Stimulated activated CD8-positive, alpha-beta memory T cell treated with anti-CD3 and anti-CD28 coated beads, Interleukin-7, amount 100 ng/mL, for 4 hours (primary cell): ENCODE results near the gene IL7R.

ENCODE experiments used
- DNase-seq, 2 donors: peaks; one replicate each; pipeline ENCODE4 v3.0.0-alpha.2; 2020; ENCODE audit warnings: low read depth in 2 of 2

The IL7R gene

DNA sequence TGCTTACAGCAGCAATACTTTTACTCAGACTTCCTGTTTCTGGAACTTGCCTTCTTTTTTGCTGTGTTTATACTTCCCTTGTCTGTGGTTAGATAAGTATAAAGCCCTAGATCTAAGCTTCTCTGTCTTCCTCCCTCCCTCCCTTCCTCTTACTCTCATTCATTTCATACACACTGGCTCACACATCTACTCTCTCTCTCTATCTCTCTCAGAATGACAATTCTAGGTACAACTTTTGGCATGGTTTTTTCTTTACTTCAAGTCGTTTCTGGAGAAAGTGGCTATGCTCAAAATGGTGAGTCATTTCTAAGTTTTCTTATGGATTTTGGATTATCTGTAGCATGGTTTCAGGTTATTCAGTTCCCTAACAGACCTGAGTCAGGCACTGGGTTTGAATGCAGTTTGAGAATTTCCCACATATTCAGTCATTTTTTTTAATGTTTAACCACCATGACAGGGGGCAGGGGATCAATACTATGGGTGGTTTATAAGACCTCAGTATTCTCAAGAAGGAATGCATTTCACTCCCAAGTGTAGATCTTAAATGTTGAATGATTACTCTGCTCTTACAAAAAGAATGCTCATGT, at the start of gene IL7R:
TSS of gene IL7R (plus strand) at position 127 of the 587 bp plus-strand sequence. CDS start at position 214, 87 bp downstream.
- DNase-seq: no peak

DNA sequence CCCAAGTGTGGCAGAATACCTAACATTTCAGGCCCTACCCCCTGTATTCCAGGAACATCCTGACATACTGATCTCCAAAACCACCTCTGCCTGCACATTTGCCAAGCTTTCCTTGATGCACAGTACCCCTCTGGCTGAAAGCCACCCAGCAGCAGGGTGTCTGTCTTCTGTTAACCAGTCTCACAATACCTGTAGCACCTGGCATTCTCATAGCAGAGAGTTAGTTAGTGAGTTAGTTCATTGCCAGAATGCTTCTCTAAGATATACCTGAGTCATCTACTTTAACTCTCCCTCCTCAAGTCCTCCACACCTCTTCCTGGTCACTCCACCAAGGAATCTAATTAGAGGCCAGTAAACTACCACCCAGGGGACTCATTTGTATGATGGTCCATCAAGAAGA, 46.1 kb upstream of the IL7R start:
- DNase-seq: no peak

DNA sequence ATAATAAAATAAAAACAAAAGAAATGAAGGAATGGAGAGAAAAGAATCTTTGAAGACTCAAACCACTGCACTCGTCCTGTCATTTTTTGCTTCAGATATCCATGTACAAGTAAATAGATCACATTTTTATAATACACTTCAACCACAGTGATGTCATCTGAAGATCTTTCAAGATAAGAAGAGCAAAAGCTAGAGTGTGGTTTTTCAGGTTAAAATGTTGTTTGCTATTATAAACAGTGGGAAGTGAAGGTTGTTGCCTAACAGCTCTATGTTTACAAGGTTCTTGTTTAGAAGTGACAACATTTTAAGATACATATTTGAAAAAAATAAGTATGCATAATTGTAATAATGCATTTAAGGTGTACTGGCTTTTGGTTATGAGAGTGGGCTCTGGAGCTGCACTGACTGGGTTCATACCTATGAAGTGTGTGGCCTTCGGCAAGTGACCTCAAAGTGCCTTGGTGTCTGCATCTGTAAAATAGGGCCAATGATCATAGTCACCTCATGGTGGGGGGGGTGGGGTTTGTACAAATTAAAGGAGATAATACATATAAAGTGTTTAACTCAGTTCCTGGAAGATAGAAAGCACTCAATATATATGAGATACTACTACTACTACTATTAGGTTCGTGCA, 45.5 kb upstream of the IL7R start:
- DNase-seq: no peak

DNA sequence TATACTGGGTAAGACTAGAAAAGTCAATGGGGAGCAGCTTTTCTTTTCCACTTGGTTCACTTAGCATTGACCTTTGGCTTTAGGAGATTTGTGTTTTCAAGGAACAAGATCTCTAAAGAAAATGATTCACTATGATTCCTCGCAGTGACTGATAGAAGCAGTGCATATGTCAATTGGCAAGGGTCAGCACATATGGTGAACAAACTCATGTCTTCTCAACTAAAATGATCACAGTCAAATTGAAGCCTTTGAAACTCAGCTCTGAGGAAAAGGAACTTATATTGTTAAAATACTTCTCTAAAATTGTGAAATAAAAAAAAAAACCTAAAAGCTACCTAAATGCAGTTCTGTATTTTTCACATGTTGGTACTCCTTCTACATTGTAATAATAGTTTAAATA, 43.2 kb upstream of the IL7R start:
- no peak for DNase-seq

- DNase-seq: no peak
Measured at GRCh38 chr5:35815089-35815936, 41.4 kb upstream of the IL7R start.

DNA sequence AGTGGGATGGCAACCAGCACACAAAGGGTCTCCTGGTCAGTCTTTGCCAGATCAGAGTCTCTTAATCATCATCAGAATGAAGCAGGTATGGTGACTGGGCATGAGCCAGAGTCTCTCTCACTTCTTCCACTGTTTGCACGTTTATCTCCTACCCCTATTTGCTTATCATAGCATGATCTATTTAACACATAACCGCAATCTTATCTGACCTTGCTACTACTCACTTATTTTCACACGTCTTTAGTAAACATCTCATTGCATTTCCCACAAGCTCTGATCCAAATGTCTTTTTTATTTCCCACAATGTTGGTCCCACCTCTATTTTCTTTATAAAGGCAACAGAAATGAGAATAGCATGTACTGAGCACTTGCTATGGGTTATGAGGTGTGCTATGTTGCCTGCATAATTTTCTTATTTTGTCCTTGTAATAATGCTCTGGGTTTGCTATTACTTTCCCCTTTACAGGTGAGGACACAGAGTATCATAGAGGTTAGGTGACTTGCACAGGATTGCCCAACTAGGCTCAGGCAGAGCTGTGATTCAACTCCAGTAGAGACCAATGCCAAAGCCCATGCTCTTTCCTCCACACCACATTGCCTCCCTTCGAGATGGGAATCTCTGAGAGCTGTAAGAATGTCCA, 39.7 kb upstream of the IL7R start:
- DNase-seq: no peak

- no peak for DNase-seq
Measured at GRCh38 chr5:35819026-35819425, 37.7 kb upstream of the IL7R start.

GRCh38 chr5:35819668-35820067, 37.0 kb upstream of the IL7R start:
- DNase-seq: no peak

DNA sequence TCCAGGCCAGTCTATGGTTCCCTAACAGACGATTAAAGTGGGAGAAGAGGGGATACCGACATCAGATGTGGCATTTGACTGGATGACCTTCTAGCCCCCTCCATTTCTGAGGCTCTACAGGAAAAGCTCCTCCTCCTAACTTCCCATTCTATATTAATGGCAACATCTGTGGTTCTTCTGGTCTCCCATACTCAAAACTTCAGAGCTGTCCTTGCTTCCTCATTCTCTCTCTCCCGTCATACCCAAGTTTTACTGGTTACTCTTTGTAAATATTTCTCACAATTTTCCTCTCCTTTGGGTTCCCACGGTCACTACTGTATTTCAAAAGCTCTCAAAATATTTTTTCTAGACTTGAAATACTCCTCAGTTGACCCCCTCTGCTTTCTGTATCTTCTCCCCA, 36.0 kb upstream of the IL7R start:
- no peak for DNase-seq

DNA sequence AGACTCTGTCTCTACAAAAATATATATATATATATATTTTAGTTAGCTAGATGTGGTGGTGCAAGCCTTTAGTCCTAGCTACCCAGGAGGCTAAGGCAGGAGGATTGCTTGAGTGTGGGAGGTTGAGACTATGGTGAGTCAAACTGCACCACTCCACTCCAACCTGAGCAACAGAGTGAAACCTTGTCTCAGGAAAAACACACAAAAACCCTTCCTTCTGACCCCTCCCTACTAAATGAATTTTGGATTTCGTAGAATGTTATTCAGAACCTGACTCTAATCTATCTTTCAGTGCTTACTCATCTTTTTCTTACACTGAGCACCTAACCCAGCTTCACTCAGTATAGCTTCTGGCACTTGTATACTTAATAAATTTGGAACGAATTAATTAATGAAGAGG, 35.2 kb upstream of the IL7R start:
- no peak for DNase-seq

- DNase-seq: no peak
Measured at GRCh38 chr5:35822511-35822910, 34.2 kb upstream of the IL7R start.

- no peak for DNase-seq
Measured at GRCh38 chr5:35823347-35824098, 33.2 kb upstream of the IL7R start.

DNA sequence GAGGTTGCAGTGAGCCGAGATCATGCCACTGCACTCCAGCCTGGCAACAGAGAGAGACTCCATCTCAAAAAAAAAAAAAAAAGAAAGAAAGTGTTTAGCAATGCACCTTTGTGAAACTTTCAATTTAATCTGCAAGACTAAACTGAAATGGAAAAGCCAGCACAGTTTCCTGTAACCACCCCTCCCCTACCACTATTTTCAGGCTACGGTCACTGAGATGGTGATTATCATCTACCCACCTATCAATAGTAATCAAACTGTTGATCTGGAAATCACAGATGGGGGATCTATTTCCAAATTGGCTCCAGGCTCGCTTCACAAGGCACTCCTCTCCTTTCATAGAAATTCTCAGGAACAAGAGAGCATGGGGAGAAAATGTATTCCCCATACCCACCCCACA, 30.6 kb upstream of the IL7R start:
- DNase-seq: no peak

- DNase-seq: no peak
Measured at GRCh38 chr5:35826554-35826953, 30.1 kb upstream of the IL7R start.

DNA sequence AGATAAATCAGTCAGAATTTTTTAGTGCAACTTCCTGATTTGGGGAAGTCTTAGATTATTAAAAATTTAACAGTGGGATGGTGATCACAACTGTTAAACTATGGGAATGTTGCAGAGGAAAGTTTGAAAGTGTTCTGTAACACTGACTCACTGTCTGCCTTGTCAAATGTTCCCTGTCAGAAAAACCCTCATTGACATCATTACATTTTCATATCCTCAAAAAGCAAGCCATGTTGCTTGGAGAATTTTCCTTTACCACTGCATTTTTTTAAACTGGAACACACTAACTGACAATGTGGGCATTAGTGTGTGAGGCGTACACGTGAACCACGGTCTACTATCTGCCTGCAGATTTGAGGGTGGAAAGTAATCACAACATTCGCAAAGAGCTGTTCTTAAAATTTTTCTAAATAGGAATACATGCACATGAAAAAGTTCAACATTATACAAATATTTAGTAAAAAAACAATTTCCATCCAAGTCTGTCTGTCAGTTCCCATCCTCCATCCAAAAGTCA, 28.6 kb upstream of the IL7R start:
- DNase-seq: no peak

DNA sequence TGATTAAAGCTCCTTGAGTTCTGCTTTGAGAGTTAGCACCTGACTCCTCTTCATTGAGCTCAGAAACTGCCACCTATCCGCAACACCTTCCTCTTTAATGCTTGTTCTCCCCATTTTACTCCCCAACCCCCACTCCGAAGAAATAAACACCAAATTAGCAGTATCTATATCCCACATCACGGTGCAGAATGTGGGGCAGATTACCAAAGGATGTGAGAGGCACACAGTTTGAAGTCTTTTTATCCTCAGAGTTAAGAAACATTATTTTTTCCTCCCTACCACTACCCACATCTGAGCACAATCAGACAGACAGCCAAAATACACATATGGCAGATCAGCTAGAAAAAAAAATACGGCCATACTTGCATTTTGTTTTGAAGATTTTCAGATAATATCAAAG, 26.1 kb upstream of the IL7R start:
- DNase-seq: no peak

DNA sequence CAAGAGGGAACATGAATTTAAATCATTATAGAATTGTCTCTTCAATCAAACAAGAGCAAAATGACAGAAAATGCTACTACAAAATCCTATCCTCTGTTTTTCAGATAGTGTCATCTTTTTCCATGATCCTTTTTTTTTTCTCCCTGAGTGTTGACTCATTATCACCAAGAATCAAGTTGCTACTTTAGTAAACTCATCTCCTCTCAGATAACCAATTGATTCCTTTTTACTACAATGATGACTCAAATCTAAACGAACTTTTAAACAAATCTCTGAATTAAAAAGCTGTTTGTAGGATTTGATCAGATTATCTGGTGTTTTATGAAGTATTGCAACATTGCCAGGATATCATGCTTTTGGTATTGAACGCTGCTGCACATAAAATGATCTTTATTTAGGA, 23.9 kb upstream of the IL7R start:
- DNase-seq: no peak

DNA sequence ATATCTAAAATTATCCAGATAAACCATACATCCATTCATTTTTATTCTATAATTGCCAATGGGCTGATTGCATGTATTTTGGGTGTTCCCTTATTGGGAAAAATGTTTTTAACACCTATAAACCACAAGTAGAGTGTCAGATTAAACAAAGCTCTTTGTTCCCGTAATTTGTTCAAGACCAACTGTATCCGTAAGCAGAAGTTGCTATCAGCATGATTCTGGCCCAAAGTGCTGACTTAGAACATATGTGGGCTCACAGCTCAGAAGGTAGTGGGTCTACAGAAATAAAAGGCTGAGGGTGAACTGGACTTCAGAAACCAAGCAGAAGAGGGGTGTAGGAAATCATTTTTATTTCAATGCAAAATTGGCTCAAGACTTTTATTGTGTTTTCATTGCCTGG, 23.5 kb upstream of the IL7R start:
- no peak for DNase-seq

GRCh38 chr5:35835796-35836742, 20.6 kb upstream of the IL7R start:
- DNase-seq: no peak

DNA sequence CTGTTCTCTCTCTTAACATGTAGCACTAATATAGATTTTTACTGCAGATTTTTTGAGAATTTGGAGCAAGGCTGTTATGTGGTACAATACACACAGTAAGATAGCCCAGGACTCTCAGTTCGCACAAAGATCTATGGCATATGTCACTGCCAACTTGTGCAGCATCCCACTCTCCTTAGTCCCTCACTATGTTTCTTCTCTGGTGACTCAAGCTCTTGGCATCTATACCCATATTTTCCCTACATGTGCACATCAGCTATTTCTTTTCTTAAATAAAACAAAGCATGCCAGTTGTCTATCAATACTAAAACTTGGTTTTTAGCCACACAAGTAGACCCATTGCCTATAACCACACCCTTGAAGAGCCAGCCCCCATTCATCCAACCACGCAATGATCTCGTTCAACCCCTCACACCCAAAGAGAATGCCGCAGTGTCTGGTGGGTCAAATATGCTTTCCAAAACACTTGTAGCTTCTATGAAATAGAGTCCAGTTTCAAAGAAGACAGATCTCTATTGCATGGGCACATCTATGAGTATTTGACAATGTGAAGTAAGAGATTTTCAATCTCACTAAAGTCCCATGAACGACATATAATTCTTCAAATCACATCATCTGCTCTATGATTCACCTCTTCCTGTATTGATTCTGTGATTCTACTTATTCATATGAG, 18.2 kb upstream of the IL7R start:
- DNase-seq: no peak
